HT-29 (cell line): ENCODE data around the gene PYROXD2. TPM values are rescaled to one million over a fixed set of nuclear protein-coding genes. Genes with fewer than 3 reads are reported as not detected.
"Not testable (repeated sequence)": the region's sequence is repeated elsewhere in the genome, so short reads cannot be mapped to it uniquely, and the experiment has no call there.

Experiments used
- DNase-seq: peaks from one replicate; pipeline ENCODE4 v3.0.0-alpha.2; 2015; ENCODE audit warnings: low spot score
- total RNA-seq: library from RNA; depleted of rRNA; stranded (reverse); fragments of >200 nt; shearing (Covaris generic); gene quantifications from 2 replicates; pipeline ENCODE4 v1.2.3, GENCODE V29; 2014

PYROXD2 gene
- total RNA-seq, 1 experiment from 2014 or later = 20.9 TPM

DNA sequence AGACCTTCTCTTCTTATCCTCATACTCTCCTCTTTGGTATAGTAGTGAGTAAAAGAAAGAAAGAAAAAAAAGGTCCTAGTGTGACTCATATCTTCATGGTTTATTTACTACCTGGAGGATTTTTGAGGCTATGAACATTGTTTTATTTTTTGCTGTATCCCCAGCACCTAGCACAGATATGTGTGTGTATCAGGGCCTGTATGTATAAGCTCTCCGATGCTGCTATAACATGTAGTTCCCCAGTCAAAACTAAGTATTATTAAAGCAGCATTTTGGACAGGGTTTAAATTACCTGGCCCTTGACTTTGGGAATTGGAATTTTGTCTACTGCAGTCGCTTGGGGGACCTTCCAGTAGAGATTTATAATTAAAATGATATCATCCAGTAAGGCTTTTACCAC lies 46.3 kb downstream of the PYROXD2 start:
- DNase-seq = no peak

DNA sequence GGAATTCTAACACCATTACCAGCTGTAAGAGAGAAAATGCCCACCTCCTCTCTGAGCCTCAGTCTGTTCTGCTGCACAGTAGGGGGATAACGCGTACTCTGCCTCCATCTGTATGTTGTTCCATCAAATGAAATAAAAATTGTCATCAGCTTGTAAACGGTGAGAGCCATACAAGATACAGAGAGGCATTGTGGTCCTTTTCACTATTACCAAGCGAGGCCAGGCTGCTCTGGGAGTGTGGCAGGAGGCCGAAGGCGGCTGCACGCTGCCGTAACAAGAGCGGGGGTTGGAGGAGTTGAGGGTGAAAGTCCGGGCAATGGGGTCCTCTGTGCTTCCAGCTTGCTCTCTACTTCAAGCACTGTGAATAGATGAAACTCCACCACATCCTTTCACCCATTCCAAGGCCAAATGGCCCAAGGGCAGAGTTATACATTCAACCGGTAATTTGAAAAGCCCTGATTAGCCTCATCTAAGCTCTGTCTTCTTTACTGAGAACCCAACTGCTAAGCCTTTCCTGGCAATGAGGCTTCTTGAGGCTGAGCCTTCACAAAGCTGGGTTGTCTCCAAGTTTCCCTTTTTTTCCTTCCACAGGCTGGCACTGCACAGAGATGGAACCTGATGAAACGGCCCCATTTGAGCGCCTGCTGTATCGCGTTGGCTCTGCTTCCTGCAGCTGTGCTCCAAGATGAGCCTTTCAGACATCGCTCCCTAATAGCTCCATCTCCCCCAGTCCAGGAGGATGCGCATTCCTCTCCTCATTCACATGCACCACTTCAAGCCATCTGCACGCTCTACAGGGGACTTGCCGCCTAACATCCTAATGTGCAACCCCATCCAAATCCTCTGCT lies 47.2 kb downstream of the PYROXD2 start:
- no peak for DNase-seq

- peak; percentile 19 for DNase-seq
These were observed 48.9 kb downstream of the PYROXD2 start for GRCh38 chr10:98366062-98366530.

- DNase-seq = peak; percentile 52
These were observed 49.4 kb downstream of the PYROXD2 start for GRCh38 chr10:98365406-98366061.

DNA sequence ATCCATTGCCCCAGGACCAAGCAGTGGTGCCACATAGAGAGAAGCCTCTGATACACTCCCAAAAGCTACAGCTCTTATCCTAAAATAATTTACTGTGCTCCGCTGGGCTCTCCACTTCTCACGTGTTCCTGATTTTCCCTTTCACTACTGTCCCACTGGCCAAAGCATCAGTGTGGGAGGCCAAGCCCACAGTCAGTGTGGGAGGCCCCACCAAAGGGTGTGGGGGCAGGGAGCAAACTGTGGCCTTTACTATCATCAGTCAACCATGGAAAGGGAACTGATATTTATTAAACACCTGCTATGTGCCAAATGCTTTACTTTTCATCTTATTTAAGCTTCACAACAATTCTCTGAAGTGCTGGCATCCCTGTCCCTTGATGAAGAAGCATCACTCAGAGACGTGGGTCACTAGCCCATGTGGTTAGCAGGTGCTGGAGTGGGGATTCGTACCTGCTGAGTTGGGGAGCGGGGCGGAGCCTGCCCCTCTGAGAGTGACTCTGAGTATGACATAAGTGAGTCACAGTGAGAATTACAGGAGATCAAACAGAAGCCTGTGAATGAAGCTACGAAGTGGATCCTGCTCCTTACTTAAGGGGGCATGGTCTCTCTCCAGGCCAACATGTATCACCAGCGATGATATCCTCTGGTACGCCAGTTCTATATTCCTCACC lies 50.4 kb downstream of the PYROXD2 start:
- DNase-seq = no peak

- DNase-seq = peak; percentile 84
These were observed 51.8 kb downstream of the PYROXD2 start for GRCh38 chr10:98363220-98363619.

DNA sequence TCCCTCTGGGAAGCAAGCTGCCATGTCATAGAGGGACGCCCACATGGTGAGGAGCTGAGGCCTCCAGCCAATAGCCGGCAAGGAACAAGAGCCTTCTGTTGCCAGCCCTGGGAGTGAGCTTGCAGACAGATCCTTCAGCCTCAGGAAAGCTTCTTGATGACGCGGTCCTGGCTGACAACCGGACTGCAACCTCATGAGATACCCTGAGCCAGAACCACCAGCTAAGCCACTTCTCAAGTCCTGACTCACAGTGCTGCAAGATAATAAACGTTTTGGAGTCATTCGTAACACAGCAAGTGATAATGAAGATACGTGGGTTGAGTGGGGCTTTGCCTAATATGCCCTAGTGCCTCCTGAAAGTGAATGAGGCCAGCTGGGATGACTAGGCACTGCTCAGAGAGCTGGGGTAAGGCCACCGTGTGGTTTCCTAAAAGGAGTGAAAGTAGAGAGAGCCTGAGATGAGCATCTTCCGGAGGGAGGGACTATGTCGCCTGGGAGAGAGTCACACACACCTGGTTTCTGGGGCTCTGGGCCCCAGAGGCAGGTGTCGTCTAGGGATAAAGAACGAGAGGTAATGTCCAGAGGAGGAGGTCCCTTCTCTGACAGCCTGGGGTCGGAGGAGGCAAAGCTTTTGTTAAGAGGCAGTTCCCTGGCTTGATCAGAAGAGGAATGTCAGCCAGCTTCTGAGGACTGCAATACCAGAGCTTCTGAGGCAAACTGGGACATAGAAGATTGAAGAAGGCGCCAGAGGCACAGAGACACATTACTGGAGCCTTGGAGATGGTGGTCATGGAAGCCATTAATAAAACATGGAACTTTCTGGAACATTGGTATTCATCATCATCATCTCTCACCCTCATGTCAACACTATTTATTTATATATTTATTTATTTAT lies 53.6 kb downstream of the PYROXD2 start:
- DNase-seq = no peak

GRCh38 chr10:98357194-98357822 lies 57.7 kb downstream of the PYROXD2 start:
- DNase-seq = no peak

DNA sequence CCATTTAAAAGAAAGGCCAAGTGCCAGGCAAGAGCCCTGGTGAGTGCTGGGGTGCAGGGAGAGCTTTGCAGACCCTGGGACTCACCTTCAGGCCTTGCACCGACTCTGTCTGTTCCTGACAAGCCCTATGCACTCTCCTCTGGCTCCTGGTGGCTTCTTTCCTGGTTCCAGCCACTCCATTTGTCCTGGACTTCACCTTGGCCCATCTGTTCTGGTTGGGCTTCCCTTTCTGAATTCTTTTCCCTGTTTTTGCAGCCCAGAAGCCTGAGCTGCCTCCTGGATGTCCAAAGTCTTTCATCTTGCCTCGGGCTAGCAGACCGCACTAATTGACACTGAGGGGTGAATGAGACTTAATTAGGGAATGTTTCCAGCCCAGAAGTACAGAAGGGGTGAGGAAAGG lies 60.5 kb downstream of the PYROXD2 start:
- DNase-seq = no peak

- no peak for DNase-seq
These were observed 61.8 kb downstream of the PYROXD2 start for GRCh38 chr10:98353170-98353569.

- no peak for DNase-seq
These were observed 63.1 kb downstream of the PYROXD2 start for GRCh38 chr10:98351831-98352402.

- DNase-seq = no peak
These were observed 65.5 kb downstream of the PYROXD2 start for GRCh38 chr10:98349508-98349922.

- DNase-seq = no peak
These were observed 68.1 kb downstream of the PYROXD2 start for GRCh38 chr10:98346847-98347246.

- DNase-seq = no peak
These were observed 70.4 kb downstream of the PYROXD2 start for GRCh38 chr10:98344589-98345038.

GRCh38 chr10:98341701-98342100 lies 73.3 kb downstream of the PYROXD2 start:
- not testable (repeated sequence) for DNase-seq

GRCh38 chr10:98340940-98341310 lies 74.1 kb downstream of the PYROXD2 start:
- no peak for DNase-seq

DNA sequence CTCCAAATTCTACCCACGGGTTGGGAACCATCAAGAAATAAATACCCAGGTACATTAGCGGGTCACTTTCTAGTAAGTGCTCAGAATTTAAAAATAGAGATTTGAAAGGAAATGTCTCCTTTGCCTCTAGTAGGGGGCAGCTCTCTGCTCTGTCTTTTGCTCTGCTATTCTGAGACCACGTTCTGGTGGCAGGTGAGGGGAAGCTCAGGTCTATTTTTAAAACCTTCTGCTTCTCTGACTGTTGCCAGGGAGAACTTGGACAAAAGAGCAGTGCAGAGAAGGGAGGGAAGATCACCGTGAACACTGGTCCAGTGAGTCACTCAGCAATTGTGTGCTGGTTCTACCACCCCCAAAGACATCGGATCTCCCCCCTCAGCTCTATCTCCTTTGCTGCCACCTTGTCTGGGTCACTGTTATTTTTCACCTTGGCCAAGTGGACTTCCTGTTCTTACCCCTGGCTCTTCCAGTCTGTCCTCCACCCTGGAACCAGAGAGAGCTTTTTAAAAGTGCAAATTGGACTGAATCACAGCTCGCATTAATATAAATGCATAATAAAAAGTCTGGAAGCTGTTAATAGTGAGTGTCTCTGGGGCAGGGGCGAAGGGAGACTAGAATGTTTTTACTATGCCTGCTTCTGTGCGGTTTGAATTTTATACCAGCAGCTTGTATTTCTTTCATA lies 74.6 kb downstream of the PYROXD2 start:
- no peak for DNase-seq

GRCh38 chr10:98339799-98340198 lies 75.2 kb downstream of the PYROXD2 start:
- no peak for DNase-seq

DNA sequence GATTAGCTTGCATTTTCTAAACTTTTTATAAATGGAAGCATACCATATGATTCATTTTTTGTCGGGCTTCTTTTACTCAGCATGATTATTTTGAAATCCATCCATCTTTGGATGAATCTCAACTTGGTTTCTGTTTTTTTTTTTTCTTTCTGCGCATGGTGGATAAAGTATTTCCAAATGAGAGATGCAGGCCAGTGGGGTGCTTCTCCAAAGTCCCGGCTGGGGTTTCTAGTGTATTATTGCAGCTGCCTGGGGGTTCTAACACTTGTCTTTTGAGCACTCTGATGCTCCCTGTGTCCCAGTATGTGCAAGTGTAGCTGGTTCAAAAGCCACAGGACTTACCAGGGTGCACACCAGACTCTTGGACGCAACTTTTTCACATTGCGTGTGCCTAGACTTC lies 76.1 kb downstream of the PYROXD2 start:
- DNase-seq = no peak

- no peak for DNase-seq
These were observed 76.7 kb downstream of the PYROXD2 start for GRCh38 chr10:98338318-98338717.
